Measurements from ENCODE around the gene LANCL3.

The LANCL3 gene

GRCh38 chrX:37652589-37653231, 81.2 kb downstream of the LANCL3 start:
- no peaks in the 10 kb centered on the region for H3K27me3 ChIP-seq
- H3K9me3 ChIP-seq, result no peaks in the 10 kb centered on the region
- H3K4me3 ChIP-seq (ENCODE audit: low read depth in 1 of 2, low read length in 1 of 2), result no peak overlapping the region
- TF ChIP-seq, protein P1, sequence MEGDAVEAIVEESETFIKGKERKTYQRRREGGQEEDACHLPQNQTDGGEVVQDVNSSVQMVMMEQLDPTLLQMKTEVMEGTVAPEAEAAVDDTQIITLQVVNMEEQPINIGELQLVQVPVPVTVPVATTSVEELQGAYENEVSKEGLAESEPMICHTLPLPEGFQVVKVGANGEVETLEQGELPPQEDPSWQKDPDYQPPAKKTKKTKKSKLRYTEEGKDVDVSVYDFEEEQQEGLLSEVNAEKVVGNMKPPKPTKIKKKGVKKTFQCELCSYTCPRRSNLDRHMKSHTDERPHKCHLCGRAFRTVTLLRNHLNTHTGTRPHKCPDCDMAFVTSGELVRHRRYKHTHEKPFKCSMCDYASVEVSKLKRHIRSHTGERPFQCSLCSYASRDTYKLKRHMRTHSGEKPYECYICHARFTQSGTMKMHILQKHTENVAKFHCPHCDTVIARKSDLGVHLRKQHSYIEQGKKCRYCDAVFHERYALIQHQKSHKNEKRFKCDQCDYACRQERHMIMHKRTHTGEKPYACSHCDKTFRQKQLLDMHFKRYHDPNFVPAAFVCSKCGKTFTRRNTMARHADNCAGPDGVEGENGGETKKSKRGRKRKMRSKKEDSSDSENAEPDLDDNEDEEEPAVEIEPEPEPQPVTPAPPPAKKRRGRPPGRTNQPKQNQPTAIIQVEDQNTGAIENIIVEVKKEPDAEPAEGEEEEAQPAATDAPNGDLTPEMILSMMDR (IDR thresholded peaks at IDR 0.05), result no peak
- H3K4me1 ChIP-seq (ENCODE audit: control insufficient read depth in 1 of 2, insufficient read depth in 1 of 2, low read depth in 1 of 2, low read length in 1 of 2), result no peaks in the 10 kb centered on the region
- no peak overlapping the region for H3K27ac ChIP-seq
- no peaks in the 10 kb centered on the region for H3K36me3 ChIP-seq

DNA sequence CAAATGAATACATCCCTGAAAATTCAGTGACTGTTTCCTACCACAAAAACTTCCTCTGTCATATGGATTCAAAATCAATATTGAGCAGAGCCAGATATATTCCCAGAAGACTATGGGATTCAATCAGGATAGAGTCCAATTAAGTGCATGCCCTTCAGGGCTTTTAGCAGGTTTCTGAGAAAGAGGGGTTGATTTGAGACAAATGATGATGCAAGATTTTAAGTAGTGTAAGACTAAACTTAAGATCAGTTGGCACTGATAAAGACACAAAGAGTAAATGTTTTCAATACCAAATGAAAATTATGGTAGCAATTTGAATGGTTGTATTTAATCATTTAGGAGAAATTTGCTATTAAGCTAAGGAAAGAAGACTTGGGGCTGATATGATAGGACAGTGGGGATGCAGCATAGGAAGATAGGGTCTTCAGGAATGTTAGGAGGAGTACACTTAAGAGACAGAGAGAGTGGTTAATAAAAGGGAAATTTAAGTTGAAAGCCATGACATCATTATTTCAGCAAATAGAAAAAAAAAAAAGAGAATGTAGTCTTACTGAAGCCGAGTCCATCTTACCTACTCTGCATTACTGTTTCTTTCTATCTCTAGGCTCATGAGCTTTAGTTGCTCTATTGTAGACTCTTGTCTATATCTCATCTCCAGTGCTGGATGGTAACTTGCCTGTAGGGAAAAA, 82.1 kb downstream of the LANCL3 start:
- H3K4me3 ChIP-seq (ENCODE audit: low read depth in 1 of 2, low read length in 1 of 2), result no peak overlapping the region
- H3K4me1 ChIP-seq (ENCODE audit: control insufficient read depth in 1 of 2, insufficient read depth in 1 of 2, low read depth in 1 of 2, low read length in 1 of 2), result no peaks in the 10 kb centered on the region
- no peaks in the 10 kb centered on the region for H3K27me3 ChIP-seq
- H3K9me3 ChIP-seq, result no peaks in the 10 kb centered on the region
- TF ChIP-seq, protein P1 (IDR thresholded peaks at IDR 0.05), result no peak
- no peak overlapping the region for H3K27ac ChIP-seq
- no peaks in the 10 kb centered on the region for H3K36me3 ChIP-seq

DNA sequence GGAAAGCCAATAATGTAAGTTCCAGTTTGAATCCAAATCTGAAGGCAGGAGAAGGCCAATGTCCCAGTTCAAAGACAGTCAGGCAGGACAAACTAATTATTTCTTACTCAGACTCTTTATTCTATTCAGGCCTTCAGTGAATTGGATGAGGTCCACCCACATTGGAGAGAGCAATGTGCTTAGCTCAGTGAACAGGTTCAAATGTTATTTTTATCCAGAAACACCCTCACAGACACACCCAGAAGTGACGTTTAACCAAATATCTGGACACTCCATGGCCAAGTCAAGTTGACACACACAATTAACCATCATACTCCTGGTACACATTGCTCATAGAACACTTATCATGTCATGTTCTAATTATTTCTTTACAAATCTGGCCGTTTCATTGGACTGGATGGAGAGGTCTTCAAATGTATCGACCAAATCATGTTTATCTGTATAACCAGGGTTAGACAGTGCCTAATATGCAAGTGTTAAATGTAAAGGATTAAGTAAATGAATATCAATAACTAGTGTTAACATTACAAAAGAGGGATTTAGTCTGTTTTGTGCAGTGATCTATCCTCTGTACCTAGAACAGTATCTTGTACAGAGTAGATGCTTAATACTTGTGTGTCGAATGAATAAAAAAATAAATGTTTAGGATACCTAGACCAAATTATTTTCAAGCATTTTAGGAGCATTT, 87.0 kb downstream of the LANCL3 start:
- H3K4me3 ChIP-seq (ENCODE audit: low read depth in 1 of 2, low read length in 1 of 2), result no peak overlapping the region
- H3K36me3 ChIP-seq, result no peaks in the 10 kb centered on the region
- H3K9me3 ChIP-seq, result no peaks in the 10 kb centered on the region
- peaks cover 5 to 10% of the 10 kb centered on the region in 2 experiments for H3K4me1 ChIP-seq (ENCODE audit: control insufficient read depth in 1 of 2, insufficient read depth in 1 of 2, low read depth in 1 of 2, low read length in 1 of 2)
- no peaks in the 10 kb centered on the region for H3K27me3 ChIP-seq
- TF ChIP-seq, protein P1 (IDR thresholded peaks at IDR 0.05), result no peak
- no peak overlapping the region for H3K27ac ChIP-seq

- TF ChIP-seq, protein P1 (IDR thresholded peaks at IDR 0.05), result no peak
- no peak overlapping the region for H3K4me3 ChIP-seq (ENCODE audit: low read depth in 1 of 2, low read length in 1 of 2)
- H3K4me1 ChIP-seq (ENCODE audit: control insufficient read depth in 1 of 2, insufficient read depth in 1 of 2, low read depth in 1 of 2, low read length in 1 of 2), result peaks cover 5 to 10% of the 10 kb centered on the region in 2 experiments
- no peaks in the 10 kb centered on the region for H3K27me3 ChIP-seq
- H3K27ac ChIP-seq, result no peak overlapping the region
- H3K36me3 ChIP-seq, result no peaks in the 10 kb centered on the region
- H3K9me3 ChIP-seq, result no peaks in the 10 kb centered on the region
Measured at GRCh38 chrX:37659047-37659446, 87.6 kb downstream of the LANCL3 start.

GRCh38 chrX:37662181-37662580, 90.7 kb downstream of the LANCL3 start:
- no peaks in the 10 kb centered on the region for H3K36me3 ChIP-seq

More at GRCh38 chrX:37662181-37662580, 90.7 kb downstream of the LANCL3 start:
- Histone ChIP-seq H3K4me3 (ENCODE audit: low read depth in 1 of 2, low read length in 1 of 2) (no peak overlapping the region), H3K9me3 (no peaks in the 10 kb centered on the region), H3K4me1 (ENCODE audit: control insufficient read depth in 1 of 2, insufficient read depth in 1 of 2, low read depth in 1 of 2, low read length in 1 of 2) (peaks cover 5 to 10% of the 10 kb centered on the region in 2 experiments), H3K27me3 (no peaks in the 10 kb centered on the region), H3K27ac (no peak overlapping the region)
- TF ChIP-seq, protein P1 (IDR thresholded peaks at IDR 0.05), result no peak
